Neural cell (in vitro differentiated cells): ENCODE measurements around the gene PANX2.

ENCODE experiments used
- CTCF ChIP-seq: fragments of 450-650 bp; IDR thresholded peaks from 2 replicates; pipeline ENCODE4 v1.5.1; 2014; ENCODE audit warnings: antibody characterized with exemption, mild to moderate bottlenecking, moderate library complexity; ENCODE audit not compliant: poor library complexity, severe bottlenecking
- TAF1 ChIP-seq: IDR thresholded peaks from 2 replicates; pipeline ENCODE4 v1.6.1; 2012; ENCODE audit warnings: low read depth

DNA sequence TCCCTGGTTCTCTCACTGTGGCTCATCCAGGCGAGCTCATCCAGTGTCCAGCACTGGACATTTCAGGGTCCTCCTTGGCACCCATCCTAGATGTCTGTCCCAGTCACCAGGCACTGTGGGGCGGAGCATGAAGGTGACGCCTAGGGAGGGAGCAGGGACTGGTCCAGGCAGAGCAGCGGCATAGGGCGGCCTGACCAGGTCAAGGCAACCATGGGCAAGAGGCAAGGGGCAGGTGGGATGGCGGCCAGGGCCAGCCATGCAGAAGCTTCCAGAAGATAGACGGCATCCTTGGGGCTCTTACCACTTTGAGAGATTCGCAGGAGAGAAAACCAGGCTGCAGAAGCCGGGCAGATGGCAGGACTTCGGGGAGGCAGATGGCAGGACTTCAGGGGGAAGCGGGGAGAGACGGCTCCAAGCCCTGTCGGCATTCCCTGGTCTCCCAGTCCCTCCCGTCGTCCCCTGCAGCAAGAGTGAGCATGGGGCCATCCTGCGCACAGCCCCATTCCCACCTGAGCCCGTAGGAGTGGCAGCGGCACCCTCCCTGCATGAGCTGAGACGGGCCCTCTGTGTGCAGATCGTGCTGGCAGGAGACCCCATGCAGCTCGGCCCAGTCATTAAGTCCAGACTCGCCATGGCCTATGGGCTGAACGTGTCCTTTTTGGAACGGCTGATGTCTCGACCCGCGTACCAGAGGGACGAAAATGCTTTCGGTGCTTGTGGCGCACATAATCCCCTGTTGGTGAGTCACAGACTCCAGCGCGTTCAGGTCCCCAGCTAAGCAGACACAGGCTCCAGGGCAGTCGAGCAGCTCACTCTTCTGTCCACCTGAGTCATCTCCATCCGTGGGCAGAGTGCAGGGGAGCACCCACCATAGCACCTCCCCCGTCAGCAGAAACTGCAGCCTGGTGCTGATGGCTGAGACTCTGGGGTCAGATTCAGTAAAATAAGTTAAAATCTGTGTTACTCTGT is 20.1 kb upstream of the PANX2 start:
- TF ChIP-seq TAF1 (no peak), CTCF (no peak)
